Pancreas (tissue), 10 donors: ENCODE results near the gene GAB1. TPM values are rescaled to one million over a fixed set of nuclear protein-coding genes. Genes with fewer than 3 reads are reported as not detected.
A peak's percentile ranks its signal among the peaks of the same experiment; 100 is the strongest.

Source experiments
- ATAC-seq, 4 donors: fragments of 200-7000 bp; cut with Tn5 transposase; one replicate each; pipeline versions ENCODE4 v1.8.0 to v1.9.1; 2020; ENCODE audit warnings: mild to moderate bottlenecking in 4 of 4, moderate library complexity in 4 of 4
- DNase-seq, 6 donors: peaks; one replicate each; pipeline ENCODE4 v3.0.0-alpha.2; 2020
- FAIRE-seq: peaks from 2 replicates; lab custom pipeline; 2012; peaks lifted over from hg19 to GRCh38; lab: Jason Lieb, UNC
- H3K27ac ChIP-seq, 4 donors: fragments of 200-600 bp; sonication (generic); 1 replicate in 3 of 4; 2 replicates in 1 of 4; pipeline versions ENCODE4 v1.5.0 to v1.8.0; 2020
- H3K27me3 ChIP-seq, 4 donors: fragments of 200-600 bp; one replicate each; pipeline ENCODE4 v1.8.0; 2021
- H3K36me3 ChIP-seq, 3 donors: fragments of 200-600 bp; sonication (generic) in 1 of 3; one replicate each; pipeline versions ENCODE4 v1.5.0 to v1.8.0; 2020 to 2021
- H3K4me1 ChIP-seq, 3 donors: fragments of 200-600 bp; one replicate each; pipeline ENCODE4 v1.8.0; 2021
- H3K4me3 ChIP-seq, 4 donors: fragments of 200-600 bp; sonication (generic) in 2 of 4; one replicate each; pipeline versions ENCODE4 v1.5.0 to v1.8.0; 2020 to 2021
- H3K9me3 ChIP-seq, 4 donors: fragments of 200-600 bp; one replicate each; pipeline ENCODE4 v1.8.0; 2021
- WGBS, 2 donors: extraction: QIAGEN DNeasy Blood & Tissue Kit; methylation state at CpG; one replicate each; pipeline ENCODE4 v1.1.7; 2013; 5-methylcytosine and 5-hydroxymethylcytosine counted together
- intact Hi-C, 3 donors: fragments of 100-400 bp; cut with DNase I; formaldehyde crosslinking; loops; one replicate each; pipeline versions ENCODE4 v1.11.1 to v1.14.2; 2022
- polyA plus RNA-seq, 2 donors: library from polyadenylated mRNA; stranded (reverse); fragments of 200-250 nt; gene quantifications; one replicate each; pipeline ENCODE4 v1.2.3, GENCODE V29; 2013
- total RNA-seq, 6 donors: library from RNA; stranded (reverse); fragmentation: NEBNext Ultra II Directional in 4 of 6; extraction: Animal tissue kit (Norgen Biotek cat#: 25700) in 4 of 6; gene quantifications; one replicate each; pipeline versions ENCODE4 v1.2.1 to v1.2.4, GENCODE V29; 2021 to 2023
- TF ChIP-seq, protein P1 (sequence below), 4 donors: fragments of 200-600 bp; sonication (generic) in 3 of 4; IDR thresholded peaks; one replicate each; pipeline versions ENCODE4 v1.5.0 to v1.8.0; 2021; ENCODE audit warnings: antibody characterized with exemption in 4 of 4
- donor health status: healthy with polysubstance abuse.
- donor health status: DM: no; HTN: no; CAD: no; lungs with moderate emphysema.
- donor health status: DM: no; HTN: no; CAD: no.
- donor health status: control.
- donor health status: control.
- donor health status: Bipolar disorder and iron deficiency.
- donor health status: DM: yes; HTN: yes; CAD: no.
- donor health status: DM: no; HTN: no; CAD: no.
- donor health status: DM: no; HTN: no; CAD: no.
- donor health status: DM: yes; HTN: yes; CAD: no.

The GAB1 gene
- total and polyA plus RNA-seq, 8 donors, result 3.0 to 21.2 (median 9.9) TPM

GRCh38 chr4:143393195-143393594 lies 56.5 kb downstream of the GAB1 start:
- ATAC-seq, result no peak
- DNase-seq, result no peak
- no peaks in the 10 kb centered on the region for H3K9me3 ChIP-seq
- H3K4me3 ChIP-seq, result no peak overlapping the region
- FAIRE-seq, result no peak
- intact Hi-C loops, result no loop called here
- WGBS, 2 donors, result 75 to 92% methylated on average over 1 of the region's 1 CpG
- H3K27me3 ChIP-seq, result no peaks in the 10 kb centered on the region
- no peak overlapping the region for H3K27ac ChIP-seq
- TF ChIP-seq, protein P1, sequence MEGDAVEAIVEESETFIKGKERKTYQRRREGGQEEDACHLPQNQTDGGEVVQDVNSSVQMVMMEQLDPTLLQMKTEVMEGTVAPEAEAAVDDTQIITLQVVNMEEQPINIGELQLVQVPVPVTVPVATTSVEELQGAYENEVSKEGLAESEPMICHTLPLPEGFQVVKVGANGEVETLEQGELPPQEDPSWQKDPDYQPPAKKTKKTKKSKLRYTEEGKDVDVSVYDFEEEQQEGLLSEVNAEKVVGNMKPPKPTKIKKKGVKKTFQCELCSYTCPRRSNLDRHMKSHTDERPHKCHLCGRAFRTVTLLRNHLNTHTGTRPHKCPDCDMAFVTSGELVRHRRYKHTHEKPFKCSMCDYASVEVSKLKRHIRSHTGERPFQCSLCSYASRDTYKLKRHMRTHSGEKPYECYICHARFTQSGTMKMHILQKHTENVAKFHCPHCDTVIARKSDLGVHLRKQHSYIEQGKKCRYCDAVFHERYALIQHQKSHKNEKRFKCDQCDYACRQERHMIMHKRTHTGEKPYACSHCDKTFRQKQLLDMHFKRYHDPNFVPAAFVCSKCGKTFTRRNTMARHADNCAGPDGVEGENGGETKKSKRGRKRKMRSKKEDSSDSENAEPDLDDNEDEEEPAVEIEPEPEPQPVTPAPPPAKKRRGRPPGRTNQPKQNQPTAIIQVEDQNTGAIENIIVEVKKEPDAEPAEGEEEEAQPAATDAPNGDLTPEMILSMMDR (IDR thresholded peaks at IDR 0.05), result no peak
- peaks cover 0 to 19% (median 15%) of the 10 kb centered on the region in 3 donors for H3K4me1 ChIP-seq
- no peaks in the 10 kb centered on the region for H3K36me3 ChIP-seq

- H3K27ac ChIP-seq, result no peak overlapping the region
- H3K27me3 ChIP-seq, result no peaks in the 10 kb centered on the region
- ATAC-seq (no peak), DNase-seq (no peak), FAIRE-seq (no peak)
- TF ChIP-seq, protein P1 (IDR thresholded peaks at IDR 0.05), result no peak
- H3K36me3 ChIP-seq, result no peaks in the 10 kb centered on the region
- no peak overlapping the region for H3K4me3 ChIP-seq
- no peaks in the 10 kb centered on the region for H3K9me3 ChIP-seq
- peaks cover 0 to 19% (median 15%) of the 10 kb centered on the region in 3 donors for H3K4me1 ChIP-seq
- intact Hi-C loops, result no loop called here
- WGBS, 2 donors, result 56 to 69% methylated on average over 3 of the region's 3 CpGs
Measured at GRCh38 chr4:143394739-143395453, 58.2 kb downstream of the GAB1 start.

DNA sequence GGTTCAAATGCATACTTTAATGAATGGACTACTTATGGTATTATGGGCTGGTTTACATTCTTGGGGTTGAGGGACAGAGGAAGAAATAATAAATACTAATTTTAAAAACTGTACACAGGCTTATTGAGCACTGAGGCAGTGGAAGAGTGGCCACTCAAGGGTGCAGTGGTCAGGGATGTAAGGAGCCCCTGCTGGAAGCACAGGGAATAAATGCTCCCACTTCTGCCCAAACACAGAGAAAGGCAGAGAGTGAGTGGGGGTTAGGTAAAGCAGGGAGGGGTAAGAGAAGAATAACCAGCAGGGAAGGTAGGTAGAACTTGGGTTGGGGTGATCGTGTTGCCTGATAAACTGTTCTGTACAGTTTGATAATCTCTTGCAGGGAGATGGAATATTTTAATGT lies 60.0 kb downstream of the GAB1 start:
- Histone ChIP-seq H3K4me3 (no peak overlapping the region), H3K27ac (no peak overlapping the region), H3K36me3 (no peaks in the 10 kb centered on the region), H3K27me3 (no peaks in the 10 kb centered on the region), H3K9me3 (no peaks in the 10 kb centered on the region), H3K4me1 (peaks cover 0 to 10% (median 7%) of the 10 kb centered on the region in 3 donors)
- TF ChIP-seq, protein P1 (IDR thresholded peaks at IDR 0.05), result no peak
- FAIRE-seq (no peak), DNase-seq (no peak), ATAC-seq (no peak)
- intact Hi-C loops, result no loop called here
- 67 to 90% methylated on average over 1 of the region's 1 CpG for WGBS, 2 donors

GRCh38 chr4:143397335-143397734 lies 60.7 kb downstream of the GAB1 start:
- DNase-seq (no peak), ATAC-seq (no peak), FAIRE-seq (peak; percentile 51)
- no peaks in the 10 kb centered on the region for H3K9me3 ChIP-seq
- TF ChIP-seq, protein P1 (IDR thresholded peaks at IDR 0.05), result no peak
- H3K27me3 ChIP-seq, result no peaks in the 10 kb centered on the region
- H3K36me3 ChIP-seq, result no peaks in the 10 kb centered on the region
- intact Hi-C loops, result no loop called here
- no peak overlapping the region for H3K4me3 ChIP-seq
- no peak overlapping the region for H3K27ac ChIP-seq
- H3K4me1 ChIP-seq, result peaks cover 0 to 8% (median 7%) of the 10 kb centered on the region in 3 donors
- WGBS, 2 donors, result 55 to 73% methylated on average over 1 of the region's 1 CpG

GRCh38 chr4:143397887-143398286 lies 61.2 kb downstream of the GAB1 start:
- intact Hi-C loops, result no loop called here
- Histone ChIP-seq H3K4me3 (no peak overlapping the region), H3K27ac (no peak overlapping the region), H3K4me1 (peaks cover 0 to 8% (median 7%) of the 10 kb centered on the region in 3 donors), H3K27me3 (no peaks in the 10 kb centered on the region), H3K36me3 (no peaks in the 10 kb centered on the region), H3K9me3 (no peaks in the 10 kb centered on the region)
- 90 to 96% methylated on average over 1 of the region's 1 CpG for WGBS, 2 donors
- FAIRE-seq (no peak), ATAC-seq (no peak), DNase-seq (no peak)
- TF ChIP-seq, protein P1 (IDR thresholded peaks at IDR 0.05), result no peak
